GM12875 (cell line): ENCODE results near the gene LZTFL1.

ENCODE experiments used
- H3K4me3 ChIP-seq: one replicate; pipeline ENCODE4 v1.5.1; 2011; ENCODE audit warnings: low read depth, low read length, control low read depth
- CTCF ChIP-seq: IDR thresholded peaks from 2 replicates; pipeline ENCODE4 v1.5.1; 2011; ENCODE audit warnings: low read depth, mild to moderate bottlenecking, control low read depth, inconsistent platforms, low read length, moderate library complexity, borderline replicate concordance; ENCODE audit not compliant: insufficient read depth

Gene LZTFL1

GRCh38 chr3:45844616-45845015 is 2.7 kb upstream of the LZTFL1 start:
- no peak overlapping the region for H3K4me3 ChIP-seq
- no peak for TF ChIP-seq CTCF

GRCh38 chr3:45842851-45843625 is 1.1 kb upstream of the LZTFL1 start:
- TF ChIP-seq CTCF = no peak
- no peak overlapping the region for H3K4me3 ChIP-seq

GRCh38 chr3:45841420-45841756 is 531 bp downstream of the LZTFL1 start:
- TF ChIP-seq CTCF = no peak
- peak overlapping the region; percentile 64 for H3K4me3 ChIP-seq

- H3K4me3 ChIP-seq = no peak overlapping the region
- no peak for TF ChIP-seq CTCF
These were observed 3.5 kb downstream of the LZTFL1 start for GRCh38 chr3:45838466-45838865.

- no peak overlapping the region for H3K4me3 ChIP-seq
- TF ChIP-seq CTCF = peak; percentile 33; the same call in 1 of the 2 replicates
These were observed 9.2 kb downstream of the LZTFL1 start for GRCh38 chr3:45832699-45833098.

- H3K4me3 ChIP-seq = no peak overlapping the region
- no peak for TF ChIP-seq CTCF
These were observed 11.8 kb downstream of the LZTFL1 start for GRCh38 chr3:45830121-45830520.

- no peak for TF ChIP-seq CTCF
- no peak overlapping the region for H3K4me3 ChIP-seq
These were observed 15.0 kb downstream of the LZTFL1 start for GRCh38 chr3:45826908-45827307.
